HG03066 (cell line): Measurements from ENCODE around the gene PGAP6.
"Not testable (repeated sequence)": the region's sequence is repeated elsewhere in the genome, so short reads cannot be mapped to it uniquely, and the experiment has no call there.

ENCODE experiments used
- ATAC-seq: cut with Tn5 transposase; IDR thresholded peaks from one replicate; pipeline ENCODE4 v1.9.1; 2021; ENCODE audit warnings: low read depth; ENCODE audit not compliant: unreplicated experiment

PGAP6 gene

GRCh38 chr16:334861-335632, 46.7 kb downstream of the PGAP6 start:
- ATAC-seq = not testable (repeated sequence)

GRCh38 chr16:334164-334832, 47.5 kb downstream of the PGAP6 start:
- not testable (repeated sequence) for ATAC-seq

GRCh38 chr16:333406-334094, 48.2 kb downstream of the PGAP6 start:
- ATAC-seq = no peak

GRCh38 chr16:331181-331814, 50.5 kb downstream of the PGAP6 start:
- ATAC-seq = not testable (repeated sequence)

GRCh38 chr16:330741-331140, 51.0 kb downstream of the PGAP6 start:
- no peak for ATAC-seq

- no peak for ATAC-seq
These were observed 56.2 kb downstream of the PGAP6 start for GRCh38 chr16:325375-326145.

- ATAC-seq = no peak
These were observed 57.1 kb downstream of the PGAP6 start for GRCh38 chr16:324451-325334.

GRCh38 chr16:324201-324450, 57.7 kb downstream of the PGAP6 start:
- no peak for ATAC-seq

GRCh38 chr16:322476-323143, 59.2 kb downstream of the PGAP6 start:
- ATAC-seq = no peak

GRCh38 chr16:321532-321931, 60.2 kb downstream of the PGAP6 start:
- no peak for ATAC-seq
